ENCODE measurements around the gene SDHAF3. TPM values are rescaled to one million over a fixed set of nuclear protein-coding genes. Genes with fewer than 3 reads are reported as not detected.
"Not testable (repeated sequence)": the region's sequence is repeated elsewhere in the genome, so short reads cannot be mapped to it uniquely, and the experiment has no call there.

SDHAF3 gene
- total RNA-seq, 2 experiments from 2014 or later: 16.0 to 16.1 TPM

DNA sequence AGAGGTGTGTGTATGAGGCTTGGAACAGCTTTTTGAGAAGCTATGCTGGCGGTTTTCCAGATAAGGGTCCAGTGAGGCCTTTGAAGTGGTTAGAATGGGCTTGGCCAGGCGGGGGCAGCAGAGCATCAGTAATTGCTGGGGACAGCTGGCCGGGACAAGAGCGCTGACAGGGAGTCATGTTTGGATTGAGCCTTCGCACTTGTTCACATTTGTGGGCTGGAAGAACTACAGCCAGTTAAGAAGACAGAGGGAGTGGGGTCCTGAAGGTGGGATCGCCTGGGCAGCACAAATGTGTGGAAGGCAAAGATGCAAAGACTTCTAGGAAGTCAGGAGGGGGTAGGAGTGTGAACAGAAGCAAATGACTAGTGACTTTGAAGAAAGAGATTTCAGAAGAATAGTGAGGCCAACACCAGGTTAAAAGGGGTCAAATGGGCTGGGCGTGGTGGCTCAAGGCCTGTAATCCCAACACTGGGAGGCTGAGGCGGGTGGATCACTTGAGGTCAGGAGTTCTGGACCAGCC, 12.7 kb upstream of the SDHAF3 start:
- H3K27me3 Mint-ChIP-seq: peaks cover 16% of the 10 kb centered on the region
- no peaks in the 10 kb centered on the region for H3K4me1 Mint-ChIP-seq
- no peaks in the 10 kb centered on the region for H3K9me3 Mint-ChIP-seq
- H3K4me3 Mint-ChIP-seq: no peak overlapping the region
- peak; percentile 76 for DNase-seq
- H3K27ac Mint-ChIP-seq: no peak overlapping the region
- CTCF ChIA-PET: interaction anchor here (0.6 to 3.2 kb wide), 12 partner anchors 9 to 741 kb away, joined by 3 to 18 read pairs (median 4); partner anchors contain the start of gene SDHAF3
- H3K36me3 Mint-ChIP-seq (ENCODE audit: low read depth): no peaks in the 10 kb centered on the region
- POLR2A ChIA-PET: interaction anchor here (1.4 kb wide), 1 partner anchor 13 kb away, joined by 3 read pairs; the partner anchor contains the start of gene SDHAF3

DNA sequence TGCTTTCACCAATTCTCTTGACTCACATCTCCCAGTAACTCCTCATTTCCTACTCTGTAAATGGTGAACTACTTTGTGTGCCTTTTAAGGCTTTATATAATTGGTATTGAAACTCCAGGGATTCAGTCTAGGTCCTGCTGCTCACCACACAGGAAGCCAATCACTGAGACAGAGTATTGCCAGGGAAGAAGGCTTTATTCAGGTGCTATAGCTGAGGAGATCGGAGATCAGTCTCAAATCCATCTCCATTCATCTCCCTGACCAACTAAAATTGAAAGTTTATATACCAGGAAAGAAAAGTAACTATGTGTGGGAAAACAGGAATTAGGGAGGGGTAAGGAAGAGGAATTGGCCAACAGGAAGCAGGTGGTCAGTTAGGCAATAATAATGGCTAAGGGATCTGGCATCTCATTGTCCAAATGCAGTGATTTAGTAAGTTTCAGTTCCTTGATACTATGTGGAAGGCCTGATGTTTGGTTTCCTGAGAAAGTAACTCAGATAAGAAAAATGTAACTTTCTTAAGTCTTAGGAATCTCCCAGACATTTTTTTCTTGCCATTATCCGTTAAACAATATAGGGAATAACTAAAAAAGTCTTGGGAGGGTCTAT, 10.2 kb upstream of the SDHAF3 start:
- POLR2A ChIA-PET: no interaction called here
- Mint-ChIP-seq H3K27ac (no peak overlapping the region), H3K27me3 (peaks cover 6% of the 10 kb centered on the region), H3K36me3 (ENCODE audit: low read depth) (no peaks in the 10 kb centered on the region), H3K4me1 (no peaks in the 10 kb centered on the region), H3K9me3 (no peaks in the 10 kb centered on the region), H3K4me3 (no peak overlapping the region)
- CTCF ChIA-PET: interaction anchor here (1.4 kb wide), 2 partner anchors 10 kb away, joined by 4 to 8 read pairs; partner anchors contain the start of gene SDHAF3
- DNase-seq: no peak

DNA sequence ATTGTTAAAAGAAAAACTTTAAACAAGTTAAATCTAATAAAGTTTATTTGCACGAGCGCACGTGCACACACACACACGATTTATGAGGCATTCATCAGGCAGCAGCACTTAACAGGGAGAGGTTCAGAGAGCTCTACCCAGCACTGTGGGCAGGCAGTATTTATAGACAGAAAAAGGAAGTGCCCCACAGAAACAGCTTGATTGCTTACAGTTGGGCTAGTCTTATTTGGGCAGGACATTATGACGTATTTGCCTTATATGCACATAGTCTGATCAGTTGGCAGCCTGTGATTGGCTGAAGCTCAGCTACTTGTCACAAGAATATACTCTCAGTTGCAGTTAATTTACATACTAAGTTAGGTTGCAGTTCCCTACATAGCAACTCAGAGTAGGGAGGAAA, 1.2 kb upstream of the SDHAF3 start:
- CTCF ChIA-PET: interaction anchor here (0.6 to 1.7 kb wide), 4 partner anchors 8 to 703 kb away, joined by 3 to 8 read pairs (median 6); no protein-coding TSS in a partner anchor
- POLR2A ChIA-PET: interaction anchor here (0.9 to 2.2 kb wide), 3 partner anchors 17 to 34 kb away, joined by 3 to 11 read pairs (median 4); no protein-coding TSS in a partner anchor

DNA sequence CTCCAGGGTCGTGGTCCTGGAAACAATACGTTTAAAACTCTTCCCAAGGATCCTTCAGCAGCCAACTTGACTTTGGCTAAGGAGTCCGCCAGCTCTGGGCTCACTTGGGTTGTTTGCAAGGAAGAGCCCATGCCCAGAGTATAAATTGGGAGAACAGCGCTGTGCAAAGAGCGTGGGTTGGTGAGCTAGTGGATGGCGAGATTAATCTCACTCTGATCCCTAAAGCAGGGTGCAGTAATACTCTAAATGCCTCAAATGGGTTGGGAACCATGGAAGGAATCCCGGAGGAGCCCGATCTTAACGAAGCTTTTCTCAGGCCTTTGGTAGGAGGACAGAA, 495 bp upstream of the SDHAF3 start:
- CTCF ChIA-PET: interaction anchor here (0.6 to 1.7 kb wide), 7 partner anchors 9 to 755 kb away, joined by 3 to 8 read pairs (median 4); partner anchors contain the start of gene ASNS
- H3K4me1 Mint-ChIP-seq: peaks cover 39% of the 10 kb centered on the region
- POLR2A ChIA-PET: interaction anchor here (0.8 to 2.2 kb wide), 6 partner anchors 16 to 854 kb away, joined by 3 to 11 read pairs (median 4); partner anchors contain the start of gene ASNS
- peak overlapping the region; percentile 88 for H3K4me3 Mint-ChIP-seq
- no peak for DNase-seq
- H3K27me3 Mint-ChIP-seq: no peaks in the 10 kb centered on the region
- peak overlapping the region; percentile 88 for H3K27ac Mint-ChIP-seq
- H3K36me3 Mint-ChIP-seq (ENCODE audit: low read depth): peaks cover 4% of the 10 kb centered on the region
- peaks cover 5% of the 10 kb centered on the region for H3K9me3 Mint-ChIP-seq

More for the DNA sequence above, 1.2 kb upstream of the SDHAF3 start:
- no peak overlapping the region for H3K4me3 Mint-ChIP-seq
- H3K9me3 Mint-ChIP-seq: peaks cover 3% of the 10 kb centered on the region
- H3K27ac Mint-ChIP-seq: peak overlapping the region; percentile 88
- peaks cover 37% of the 10 kb centered on the region for H3K4me1 Mint-ChIP-seq
- H3K36me3 Mint-ChIP-seq (ENCODE audit: low read depth): peaks cover 1% of the 10 kb centered on the region
- H3K27me3 Mint-ChIP-seq: no peaks in the 10 kb centered on the region
- DNase-seq: no peak

GRCh38 chr7:97118306-97118917, 914 bp downstream of the SDHAF3 start:
- CTCF ChIA-PET: interaction anchor here (0.7 to 1.7 kb wide), 4 partner anchors 10 to 401 kb away, joined by 3 to 8 read pairs (median 4); no protein-coding TSS in a partner anchor
- Mint-ChIP-seq H3K36me3 (ENCODE audit: low read depth) (peaks cover 7% of the 10 kb centered on the region), H3K27ac (peak overlapping the region; percentile 88), H3K9me3 (peaks cover 9% of the 10 kb centered on the region), H3K4me1 (peaks cover 39% of the 10 kb centered on the region), H3K4me3 (peak overlapping the region; percentile 88), H3K27me3 (no peaks in the 10 kb centered on the region)
- DNase-seq: no peak
- POLR2A ChIA-PET: interaction anchor here (0.9 to 2.2 kb wide), 4 partner anchors 13 to 753 kb away, joined by 3 to 11 read pairs (median 3); no protein-coding TSS in a partner anchor

GRCh38 chr7:97119747-97120146, 2.2 kb downstream of the SDHAF3 start:
- H3K27ac Mint-ChIP-seq: no peak overlapping the region

GRCh38 chr7:97120713-97121457, 3.4 kb downstream of the SDHAF3 start:
- DNase-seq: no peak
- Mint-ChIP-seq H3K9me3 (peaks cover 22% of the 10 kb centered on the region), H3K4me1 (peaks cover 39% of the 10 kb centered on the region), H3K4me3 (no peak overlapping the region), H3K27me3 (no peaks in the 10 kb centered on the region), H3K36me3 (ENCODE audit: low read depth) (peaks cover 20% of the 10 kb centered on the region), H3K27ac (no peak overlapping the region)
- ChIA-PET CTCF (no interaction called here), POLR2A (no interaction called here)

More at GRCh38 chr7:97119747-97120146, 2.2 kb downstream of the SDHAF3 start:
- H3K36me3 Mint-ChIP-seq (ENCODE audit: low read depth): peaks cover 10% of the 10 kb centered on the region
- no peaks in the 10 kb centered on the region for H3K27me3 Mint-ChIP-seq
- peaks cover 12% of the 10 kb centered on the region for H3K9me3 Mint-ChIP-seq
- ChIA-PET POLR2A (no interaction called here), CTCF (no interaction called here)
- H3K4me3 Mint-ChIP-seq: no peak overlapping the region
- DNase-seq: no peak
- H3K4me1 Mint-ChIP-seq: peaks cover 39% of the 10 kb centered on the region

- H3K4me3 Mint-ChIP-seq, POLR2A ChIA-PET, H3K27ac Mint-ChIP-seq, H3K27me3 Mint-ChIP-seq, CTCF ChIA-PET, DNase-seq: not testable (repeated sequence)
- H3K4me1 Mint-ChIP-seq: peaks cover 25% of the 10 kb centered on the region
- H3K36me3 Mint-ChIP-seq (ENCODE audit: low read depth): peaks cover 20% of the 10 kb centered on the region
- H3K9me3 Mint-ChIP-seq: peaks cover 18% of the 10 kb centered on the region
Observed at GRCh38 chr7:97123115-97123514, 5.6 kb downstream of the SDHAF3 start.

DNA sequence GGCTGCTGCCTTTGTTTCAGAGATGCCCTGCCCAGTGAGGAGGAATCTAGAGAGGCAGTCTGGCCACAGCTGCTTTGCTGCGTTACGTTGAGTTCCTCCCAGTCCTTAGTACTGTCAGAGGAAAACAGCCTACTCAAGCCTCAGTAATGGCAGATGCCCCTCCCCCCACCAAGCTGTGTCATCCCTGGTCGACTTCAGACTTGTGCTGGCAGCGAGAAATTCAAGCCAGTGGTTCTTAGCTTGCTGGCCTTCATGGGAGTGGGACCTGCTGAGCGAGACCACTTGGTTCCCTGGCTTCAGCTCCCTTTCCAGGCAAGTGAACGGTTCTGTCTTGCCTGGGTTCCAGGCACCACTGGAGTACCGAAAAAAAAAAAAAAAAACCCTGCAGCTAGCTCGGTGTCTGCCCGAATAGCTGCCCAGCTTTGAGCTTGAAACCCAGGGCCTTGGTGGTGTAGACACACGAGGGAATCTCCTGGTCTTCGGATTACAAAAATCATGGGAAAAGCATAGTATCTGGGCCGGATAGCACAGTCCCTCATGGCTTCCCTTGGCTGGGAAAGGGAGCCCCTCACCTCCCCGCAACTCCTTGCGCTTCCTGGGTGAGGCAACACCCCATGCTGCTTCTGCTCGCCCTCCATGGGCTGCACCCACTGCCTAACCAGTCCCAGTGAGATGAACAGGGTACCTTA, 9.1 kb downstream of the SDHAF3 start:
- CTCF ChIA-PET: no interaction called here
- no peak overlapping the region for H3K4me3 Mint-ChIP-seq

DNA sequence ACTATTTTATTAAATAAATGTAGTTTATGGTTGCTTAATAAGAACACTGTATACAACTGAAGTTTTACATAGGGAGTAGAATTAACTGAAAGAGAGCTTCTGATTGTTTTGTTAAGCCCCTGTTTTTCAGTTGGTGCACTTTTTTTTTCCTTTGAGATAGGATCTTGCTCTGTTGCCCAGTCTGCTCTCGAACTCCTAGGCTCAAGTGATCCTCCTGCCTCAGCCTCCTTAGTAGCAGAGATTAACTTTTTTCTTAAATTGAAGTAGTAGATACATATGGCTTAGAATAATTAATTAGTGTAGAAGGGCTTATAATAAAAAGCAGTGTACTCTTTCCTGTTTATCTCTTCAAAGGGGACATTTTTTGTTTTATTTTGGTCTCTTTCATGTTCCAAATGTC, 11.2 kb downstream of the SDHAF3 start:
- Mint-ChIP-seq H3K9me3 (peaks cover 13% of the 10 kb centered on the region), H3K4me1 (no peaks in the 10 kb centered on the region), H3K4me3 (no peak overlapping the region), H3K27me3 (no peaks in the 10 kb centered on the region), H3K36me3 (ENCODE audit: low read depth) (peaks cover 12% of the 10 kb centered on the region), H3K27ac (no peak overlapping the region)
- DNase-seq: no peak
- ChIA-PET CTCF (interaction anchor here (1.5 kb wide), 1 partner anchor 16 kb away, joined by 4 read pairs; no protein-coding TSS in a partner anchor), POLR2A (no interaction called here)

More for the DNA sequence above, 9.1 kb downstream of the SDHAF3 start:
- Mint-ChIP-seq H3K9me3 (peaks cover 16% of the 10 kb centered on the region), H3K27me3 (no peaks in the 10 kb centered on the region), H3K4me1 (no peaks in the 10 kb centered on the region), H3K27ac (no peak overlapping the region), H3K36me3 (ENCODE audit: low read depth) (peaks cover 15% of the 10 kb centered on the region)
- POLR2A ChIA-PET: no interaction called here
- no peak for DNase-seq

- Mint-ChIP-seq H3K36me3 (ENCODE audit: low read depth) (peaks cover under 1% of the 10 kb centered on the region), H3K9me3 (peaks cover 1% of the 10 kb centered on the region), H3K27me3 (no peaks in the 10 kb centered on the region), H3K4me3 (no peak overlapping the region), H3K4me1 (no peaks in the 10 kb centered on the region), H3K27ac (no peak overlapping the region)
- ChIA-PET CTCF (no interaction called here), POLR2A (no interaction called here)
- DNase-seq: no peak
Observed at GRCh38 chr7:97130417-97131139, 13.1 kb downstream of the SDHAF3 start.

DNA sequence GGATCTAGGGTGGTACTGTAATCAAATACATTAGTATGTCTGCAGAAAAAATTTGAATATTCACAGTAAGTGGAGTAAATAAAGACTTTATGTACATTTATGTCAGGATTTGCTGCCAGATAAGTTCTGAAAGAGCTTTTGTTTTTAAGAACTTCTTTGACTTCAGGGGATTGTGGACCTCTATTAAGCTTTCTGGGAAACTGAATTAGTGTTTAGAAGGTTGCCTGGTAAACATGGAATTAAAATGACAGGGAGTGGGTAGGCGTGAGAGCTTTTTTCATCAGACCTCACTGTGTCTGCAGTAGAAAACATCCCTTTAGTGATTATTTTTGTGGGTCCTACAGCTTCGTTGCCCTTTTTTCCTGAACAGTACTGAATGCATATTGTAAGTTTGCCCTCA, 15.7 kb downstream of the SDHAF3 start:
- DNase-seq: no peak
- ChIA-PET POLR2A (interaction anchor here (2.0 kb wide), 1 partner anchor 16 kb away, joined by 11 read pairs; the partner anchor contains the start of gene SDHAF3), CTCF (interaction anchor here (1.4 kb wide), 1 partner anchor 48 kb away, joined by 3 read pairs; no protein-coding TSS in a partner anchor)
- Mint-ChIP-seq H3K9me3 (peaks cover 2% of the 10 kb centered on the region), H3K27me3 (no peaks in the 10 kb centered on the region), H3K4me1 (no peaks in the 10 kb centered on the region), H3K36me3 (ENCODE audit: low read depth) (peaks cover 7% of the 10 kb centered on the region), H3K4me3 (no peak overlapping the region), H3K27ac (no peak overlapping the region)

All from activated CD4-positive, alpha-beta memory T cell treated with anti-CD3 and anti-CD28 coated beads, Interleukin-2, amount 10 ng/mL, durations not matched to agents 7 days and 5 days (primary cell).